GM19324 (cell line): ENCODE measurements around the gene S1PR2.
"Not testable (repeated sequence)": the region's sequence is repeated elsewhere in the genome, so short reads cannot be mapped to it uniquely, and the experiment has no call there.

Source experiments
- ATAC-seq: cut with Tn5 transposase; IDR thresholded peaks from one replicate; pipeline ENCODE4 v1.9.1; 2021; ENCODE audit warnings: mild to moderate bottlenecking, moderate library complexity; ENCODE audit not compliant: unreplicated experiment, low FRiP score

The S1PR2 gene

GRCh38 chr19:10255358-10255757, 24.2 kb upstream of the S1PR2 start:
- no peak for ATAC-seq

GRCh38 chr19:10254244-10254643, 23.1 kb upstream of the S1PR2 start:
- no peak for ATAC-seq

DNA sequence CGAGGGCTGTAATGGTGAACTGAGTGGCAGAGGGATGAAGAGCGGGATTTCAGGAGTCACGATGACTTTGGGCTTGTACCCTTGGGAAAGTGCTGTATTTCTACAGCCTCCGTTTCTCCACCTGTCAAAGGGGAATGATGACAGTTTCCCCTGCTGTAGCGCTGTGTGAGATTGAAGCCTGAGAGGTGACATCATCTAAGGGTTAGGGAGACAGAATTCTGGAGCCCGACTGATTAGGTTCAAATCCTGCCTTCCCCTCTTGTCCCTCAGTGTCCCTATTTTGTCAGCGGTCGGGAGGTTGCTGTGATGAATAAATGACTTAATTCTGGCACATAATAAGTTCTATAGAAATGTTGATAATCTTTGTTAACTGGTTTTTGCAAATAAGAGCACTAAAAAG, 21.6 kb upstream of the S1PR2 start:
- no peak for ATAC-seq

DNA sequence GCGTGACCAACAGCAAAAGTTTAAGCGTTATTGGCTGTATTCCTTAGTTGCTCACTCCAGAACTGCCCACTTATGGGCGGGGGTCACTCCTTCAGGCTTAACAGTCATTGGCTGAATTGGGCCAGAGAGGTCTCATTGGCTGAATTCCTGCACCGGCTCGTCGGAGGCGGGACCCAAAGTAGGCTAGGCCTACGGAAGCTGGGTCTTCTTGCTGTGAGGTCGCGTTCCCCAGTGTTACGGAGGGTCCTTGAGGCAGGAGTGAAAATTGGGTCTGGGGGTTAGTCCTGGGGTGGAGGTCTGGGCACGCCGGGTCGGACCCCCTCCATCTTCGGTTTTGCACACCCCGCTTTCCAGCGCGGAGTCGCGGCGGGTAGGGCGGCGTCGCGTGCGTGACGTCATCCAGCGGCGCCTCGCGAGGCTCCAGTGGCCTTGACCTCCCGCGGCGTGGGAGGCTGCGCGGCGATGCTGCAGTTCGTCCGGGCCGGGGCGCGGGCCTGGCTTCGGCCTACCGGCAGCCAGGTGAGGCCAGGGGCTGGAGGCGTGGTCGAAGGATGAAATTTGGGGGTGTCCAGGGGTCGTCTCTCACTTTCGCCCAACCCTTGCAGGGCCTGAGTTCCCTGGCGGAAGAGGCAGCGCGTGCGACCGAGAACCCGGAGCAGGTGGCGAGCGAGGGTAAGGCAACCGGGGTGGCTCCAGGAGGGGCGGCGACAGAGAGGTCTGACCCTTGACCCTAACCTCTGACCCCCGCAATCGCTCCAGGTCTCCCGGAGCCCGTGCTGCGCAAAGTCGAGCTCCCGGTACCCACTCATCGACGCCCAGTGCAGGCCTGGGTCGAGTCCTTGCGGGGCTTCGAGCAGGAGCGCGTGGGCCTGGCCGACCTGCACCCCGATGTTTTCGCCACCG, 20.9 kb upstream of the S1PR2 start, which contains the start of gene MRPL4:
Gene MRPL4 (plus strand): TSS at position 423 of the 903 bp plus-strand sequence. CDS start 40 bp downstream, at position 463.
- ATAC-seq, result peak; percentile 95

- ATAC-seq, result no peak
Measured at GRCh38 chr19:10246511-10246910, 15.4 kb upstream of the S1PR2 start.

- no peak for ATAC-seq
Measured at GRCh38 chr19:10245189-10245939, 14.2 kb upstream of the S1PR2 start.

GRCh38 chr19:10243606-10244005, 12.5 kb upstream of the S1PR2 start:
- ATAC-seq, result no peak

DNA sequence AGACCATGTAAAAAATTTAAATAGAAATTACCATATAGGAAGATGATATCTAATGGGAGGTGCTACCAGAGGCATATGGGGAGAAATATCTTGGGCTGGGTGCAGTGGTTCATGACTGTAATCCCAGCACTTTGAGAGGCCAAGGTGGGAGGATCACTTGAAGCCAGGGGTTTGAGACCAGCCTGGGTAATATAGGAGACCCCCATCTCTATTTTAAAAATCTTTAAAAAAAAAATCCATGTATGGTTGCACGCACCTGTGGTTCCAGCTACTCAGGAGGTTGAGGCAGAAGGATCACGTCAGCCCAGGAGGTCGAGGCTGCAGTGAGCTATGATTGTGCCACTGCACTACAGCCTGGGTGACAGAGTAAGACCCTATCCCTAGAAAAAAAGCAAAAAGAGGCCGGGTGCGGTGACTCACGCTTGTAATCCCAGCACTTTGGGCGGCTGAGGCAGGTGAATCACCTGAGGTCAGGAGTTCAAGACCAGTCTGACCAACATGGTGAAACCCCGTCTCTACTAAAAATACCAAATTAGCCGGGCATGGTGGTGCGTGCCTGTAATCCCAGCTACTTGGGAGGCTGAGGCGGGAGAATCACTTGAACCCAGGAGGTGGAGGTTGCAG, 10.8 kb upstream of the S1PR2 start:
- ATAC-seq, result not testable (repeated sequence)

- no peak for ATAC-seq
Measured at GRCh38 chr19:10238172-10238783, 7.1 kb upstream of the S1PR2 start.

DNA sequence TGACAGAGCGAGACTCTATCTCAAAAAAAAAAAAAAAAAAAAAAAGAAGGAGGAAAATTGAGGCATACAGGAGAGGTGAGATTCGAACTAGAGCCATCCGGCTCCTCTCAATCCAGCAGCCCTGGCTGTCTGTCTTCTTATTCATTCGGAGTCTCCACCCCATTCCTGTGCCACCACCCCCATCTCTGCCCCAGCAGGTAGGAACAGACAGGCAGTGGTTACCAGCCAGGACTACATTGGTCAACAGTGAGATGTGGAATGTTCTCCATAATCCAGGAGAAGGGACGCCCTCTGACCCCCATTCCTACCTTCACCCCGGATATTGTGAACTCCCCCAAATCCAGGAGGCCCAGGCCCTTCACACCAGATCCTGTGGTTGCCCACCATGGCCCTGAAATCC, 6.6 kb upstream of the S1PR2 start:
- no peak for ATAC-seq

DNA sequence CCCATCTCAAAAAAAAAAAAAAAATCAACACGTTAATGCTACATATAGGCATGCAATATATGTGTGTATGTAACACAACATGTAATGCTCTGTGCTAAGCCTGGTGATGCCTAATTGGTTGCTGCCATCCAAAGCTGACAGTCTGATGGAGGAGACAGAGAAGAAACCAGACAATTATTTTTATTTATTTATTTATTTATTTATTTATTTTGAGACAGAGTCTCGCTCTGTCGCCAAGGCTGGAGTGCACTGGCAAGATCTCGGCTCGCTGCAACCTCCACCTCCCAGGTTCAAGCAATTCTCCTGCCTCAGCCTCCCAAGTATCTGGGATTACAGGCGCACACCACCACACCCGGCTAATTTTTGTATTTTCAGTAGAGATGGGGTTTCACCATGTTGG, 4.3 kb upstream of the S1PR2 start:
- not testable (repeated sequence) for ATAC-seq

- ATAC-seq, result no peak
Measured at GRCh38 chr19:10235003-10235402, 3.9 kb upstream of the S1PR2 start.

- no peak for ATAC-seq
Measured at GRCh38 chr19:10233946-10234345, 2.8 kb upstream of the S1PR2 start.

GRCh38 chr19:10231612-10232228, 589 bp upstream of the S1PR2 start:
- no peak for ATAC-seq

DNA sequence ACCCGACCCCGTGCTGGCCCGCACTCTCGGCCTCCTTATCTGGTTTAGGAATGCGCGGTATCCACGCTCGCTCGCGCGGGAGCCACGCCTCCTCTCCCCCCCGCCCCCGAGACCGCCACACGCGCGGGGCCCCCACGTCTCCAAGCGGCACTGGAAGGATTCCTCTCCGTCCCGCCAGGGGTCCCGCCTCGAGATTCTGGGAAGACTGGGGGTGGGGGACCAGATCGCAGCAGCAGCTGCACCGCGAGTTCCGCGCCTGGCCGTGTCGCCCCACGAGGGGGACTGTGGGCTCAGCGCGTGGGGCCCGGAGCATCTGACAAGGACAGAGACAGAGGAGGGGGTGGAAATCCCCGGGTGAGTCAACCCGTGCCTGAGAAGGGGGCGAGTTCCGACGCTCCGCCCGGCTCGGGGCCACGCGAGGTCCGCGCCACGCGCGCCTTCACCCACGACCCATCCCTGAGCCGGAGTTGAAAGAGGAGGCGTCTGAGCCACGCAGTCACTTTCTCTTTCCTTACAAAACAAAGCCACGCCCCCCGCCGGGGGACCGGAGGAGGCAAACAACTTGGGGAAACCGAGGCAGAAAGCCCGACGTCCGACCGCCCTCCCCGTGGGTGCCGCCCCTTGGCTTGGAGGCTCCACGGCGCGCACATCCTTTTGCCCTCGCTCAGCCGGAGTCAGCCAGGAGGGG, 814 bp downstream of the S1PR2 start:
- ATAC-seq, result peak; percentile 9

- no peak for ATAC-seq
Measured at GRCh38 chr19:10228920-10229319, 2.2 kb downstream of the S1PR2 start.

- ATAC-seq, result no peak
Measured at GRCh38 chr19:10228393-10228792, 2.7 kb downstream of the S1PR2 start.

DNA sequence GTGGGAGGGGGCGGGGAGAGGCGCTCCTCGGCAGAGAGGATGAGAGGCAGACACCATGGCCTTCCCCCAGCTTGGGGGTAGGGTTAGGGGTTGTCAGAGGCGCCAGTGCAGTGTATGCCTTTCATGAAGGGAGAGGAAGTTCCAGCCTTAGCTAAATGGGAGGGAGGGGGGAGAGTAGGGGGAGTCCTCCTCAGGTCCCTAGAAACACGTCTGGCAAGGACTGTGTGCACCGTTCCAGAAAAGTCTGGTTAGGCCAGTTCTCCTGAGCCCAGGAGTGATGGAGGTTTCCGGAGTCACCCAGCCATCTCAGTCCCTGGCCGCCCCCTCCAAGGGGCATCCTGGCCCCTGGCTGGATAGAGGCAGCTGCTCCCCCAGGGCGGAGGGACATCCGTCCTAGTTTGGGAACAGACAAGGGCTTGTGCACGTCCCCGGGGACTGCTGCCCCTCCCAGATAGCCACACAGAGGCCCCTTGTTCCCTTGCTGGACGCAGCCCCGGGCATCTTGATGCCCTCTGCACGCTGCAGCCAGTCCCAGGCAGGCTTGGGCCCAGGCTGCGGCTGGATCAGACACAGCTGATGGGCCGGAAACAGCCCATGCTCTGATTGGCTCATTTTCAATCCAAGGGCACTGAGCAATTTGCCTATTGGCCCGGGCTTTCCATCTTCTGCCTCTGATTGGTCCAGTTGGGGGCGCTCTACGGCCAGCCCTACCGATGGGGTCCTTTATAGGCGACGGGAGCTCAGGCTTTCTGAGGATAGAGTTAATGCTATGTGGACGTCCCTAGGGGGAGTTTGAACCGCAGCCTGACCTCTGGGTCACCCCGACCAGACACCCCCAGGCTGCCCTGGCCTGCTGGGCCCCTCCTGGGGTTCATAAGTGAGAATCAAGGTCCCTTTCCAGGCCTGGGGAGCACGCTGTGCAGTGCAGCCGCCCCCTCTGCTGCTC, 3.8 kb downstream of the S1PR2 start:
- ATAC-seq, result no peak
